MCF 10A (cell line): ENCODE data around the gene KDM4B. TPM values are rescaled to one million over a fixed set of nuclear protein-coding genes. Genes with fewer than 3 reads are reported as not detected.

ENCODE experiments used
- BruUV-seq: library from RNA; stranded (reverse); fragments of 400-500 nt; replicated peaks from 2 replicates; lab custom pipeline; 2021; lab: Mats Ljungman, UMichigan
- CTCF ChIA-PET: fragments of 300-600 bp; sonication (Branson Sonifier 250); formaldehyde crosslinking; extraction: SDS; loops from one replicate; lab custom pipeline; 2021; ENCODE audit warnings: antibody characterized with exemption, inconsistent platforms; lab: Yijun Ruan, JAX
- POLR2A ChIA-PET: fragments of 300-600, 350-650 bp; sonication (Branson Sonifier 250); formaldehyde crosslinking; extraction: SDS; loops from one replicate; lab custom pipeline; 2020; ENCODE audit warnings: antibody characterized with exemption, inconsistent platforms; lab: Yijun Ruan, JAX
- DNase-seq: peaks from one replicate; pipeline ENCODE4 v3.0.0-alpha.2; 2018; ENCODE audit not compliant: unreplicated experiment
- H3K27ac Mint-ChIP-seq: one replicate; pipeline ENCODE4 v1.8.0; 2022; ENCODE audit warnings: mild to moderate bottlenecking, low read depth, mixed read lengths; ENCODE audit not compliant: unreplicated experiment
- H3K27me3 Mint-ChIP-seq: one replicate; pipeline ENCODE4 v1.8.0; 2022; ENCODE audit warnings: mixed read lengths; ENCODE audit not compliant: insufficient read depth, unreplicated experiment
- H3K36me3 Mint-ChIP-seq: one replicate; pipeline ENCODE4 v1.8.0; 2022; ENCODE audit warnings: mild to moderate bottlenecking, moderate library complexity, mixed read lengths; ENCODE audit not compliant: insufficient read depth, unreplicated experiment
- H3K4me1 Mint-ChIP-seq: one replicate; pipeline ENCODE4 v1.8.0; 2022; ENCODE audit warnings: mixed read lengths; ENCODE audit not compliant: insufficient read depth, unreplicated experiment
- H3K4me3 Mint-ChIP-seq: one replicate; pipeline ENCODE4 v1.8.0; 2022; ENCODE audit warnings: mild to moderate bottlenecking, moderate library complexity, mixed read lengths; ENCODE audit not compliant: unreplicated experiment
- H3K9me3 Mint-ChIP-seq: one replicate; pipeline ENCODE4 v1.8.0; 2022; ENCODE audit warnings: mixed read lengths; ENCODE audit not compliant: unreplicated experiment
- CTCF ChIP-seq: fragments of 200-600 bp; IDR thresholded peaks from one replicate; pipeline ENCODE4 v1.8.0; 2022; ENCODE audit warnings: antibody characterized with exemption, mild to moderate bottlenecking; ENCODE audit not compliant: unreplicated experiment
- intact Hi-C: fragments of 100-400 bp; cut with micrococcal nuclease; formaldehyde crosslinking; loops from 2 replicates; pipeline ENCODE4 v1.14.1; 2022
- total RNA-seq: library from RNA; stranded (reverse); gene quantifications from 2 replicates; pipeline ENCODE4 v1.2.3, GENCODE V29; 2022

Gene KDM4B
- total RNA-seq, 1 experiment from 2014 or later: 34.4 TPM

GRCh38 chr19:5003781-5004180, 34.9 kb downstream of the KDM4B start:
- ChIA-PET POLR2A (no interaction called here), CTCF (interaction anchor here (0.5 to 1.7 kb wide), 3 partner anchors 11 to 272 kb away, joined by 3 to 7 read pairs (median 4); no protein-coding TSS in a partner anchor)
- no peak for TF ChIP-seq CTCF
- no peak overlapping the region for H3K27ac Mint-ChIP-seq
- peaks cover 7% of the 10 kb centered on the region for H3K4me1 Mint-ChIP-seq
- H3K27me3 Mint-ChIP-seq: no peaks in the 10 kb centered on the region
- H3K36me3 Mint-ChIP-seq: peaks cover 19% of the 10 kb centered on the region
- BruUV-seq: no TSS peak
- intact Hi-C loops: no loop called here
- no peak for DNase-seq
- peaks cover 5% of the 10 kb centered on the region for H3K9me3 Mint-ChIP-seq
- no peak overlapping the region for H3K4me3 Mint-ChIP-seq

GRCh38 chr19:5005096-5005495, 36.2 kb downstream of the KDM4B start:
- intact Hi-C loops: no loop called here
- no peak for TF ChIP-seq CTCF
- DNase-seq: no peak
- ChIA-PET CTCF (no interaction called here), POLR2A (interaction anchor here (1.2 kb wide), 1 partner anchor 12 kb away, joined by 3 read pairs; no protein-coding TSS in a partner anchor)
- no TSS peak for BruUV-seq
- peaks cover 2% of the 10 kb centered on the region for H3K9me3 Mint-ChIP-seq
- peaks cover 7% of the 10 kb centered on the region for H3K4me1 Mint-ChIP-seq
- no peaks in the 10 kb centered on the region for H3K27me3 Mint-ChIP-seq
- H3K4me3 Mint-ChIP-seq: no peak overlapping the region
- no peak overlapping the region for H3K27ac Mint-ChIP-seq
- H3K36me3 Mint-ChIP-seq: peaks cover 23% of the 10 kb centered on the region

- TF ChIP-seq CTCF: no peak
- intact Hi-C loops: no loop called here
- H3K27ac Mint-ChIP-seq: no peak overlapping the region
- H3K4me1 Mint-ChIP-seq: peaks cover 7% of the 10 kb centered on the region
- H3K9me3 Mint-ChIP-seq: no peaks in the 10 kb centered on the region
- POLR2A ChIA-PET: no interaction called here
- no TSS peak for BruUV-seq
- DNase-seq: no peak
- peaks cover 23% of the 10 kb centered on the region for H3K36me3 Mint-ChIP-seq
- H3K4me3 Mint-ChIP-seq: no peak overlapping the region
- CTCF ChIA-PET: no interaction called here
- H3K27me3 Mint-ChIP-seq: no peaks in the 10 kb centered on the region
Observed at GRCh38 chr19:5006201-5006600, 37.3 kb downstream of the KDM4B start.

GRCh38 chr19:5006821-5007220, 37.9 kb downstream of the KDM4B start:
- no TSS peak for BruUV-seq
- Mint-ChIP-seq H3K36me3 (peaks cover 23% of the 10 kb centered on the region), H3K4me1 (peaks cover 7% of the 10 kb centered on the region), H3K27ac (no peak overlapping the region), H3K27me3 (no peaks in the 10 kb centered on the region), H3K4me3 (no peak overlapping the region), H3K9me3 (no peaks in the 10 kb centered on the region)
- intact Hi-C loops: no loop called here
- TF ChIP-seq CTCF: no peak
- ChIA-PET POLR2A (no interaction called here), CTCF (no interaction called here)
- DNase-seq: no peak
